HepG2 (cell line): ENCODE results near the gene AKAP9. TPM values are rescaled to one million over a fixed set of nuclear protein-coding genes. Genes with fewer than 3 reads are reported as not detected.

ENCODE experiments used
- GABPA ChIP-seq, 2 experiments: IDR thresholded peaks; 2 replicates each; pipeline ENCODE4 v1.6.1; 2011 to 2016; ENCODE audit warnings: low read depth in 2 of 2, low read length in 1 of 2, missing biosample characterization in 1 of 2, missing genetic modification characterization in 1 of 2
- HIVEP1 ChIP-seq: sonication (generic); formaldehyde crosslinking; IDR thresholded peaks from 2 replicates; pipeline ENCODE4 v1.4.0; 2020; ENCODE audit warnings: mild to moderate bottlenecking, missing genetic modification reagents
- HNRNPLL ChIP-seq: fragments of 200-400 bp; formaldehyde crosslinking; IDR thresholded peaks from 2 replicates; pipeline ENCODE4 v1.6.1; 2017; ENCODE audit warnings: mild to moderate bottlenecking, low read depth, low read length; ENCODE audit not compliant: poor library complexity, severe bottlenecking
- KMT2B ChIP-seq: IDR thresholded peaks from 2 replicates; pipeline ENCODE4 v1.6.1; 2016; ENCODE audit warnings: missing genetic modification reagents, missing compliant biosample characterization
- NFE2 ChIP-seq: sonication (generic); formaldehyde crosslinking; IDR thresholded peaks from 2 replicates; pipeline ENCODE4 v1.4.0; 2020; ENCODE audit warnings: missing genetic modification reagents
- NFIC ChIP-seq: IDR thresholded peaks from 2 replicates; pipeline ENCODE4 v1.6.1; 2012; ENCODE audit warnings: mild to moderate bottlenecking, low read length, inconsistent platforms
- PAX8 ChIP-seq: sonication (generic); formaldehyde crosslinking; IDR thresholded peaks from 2 replicates; pipeline ENCODE4 v1.8.0; 2022; ENCODE audit warnings: mild to moderate bottlenecking, missing genetic modification reagents, borderline replicate concordance
- PRMT3 ChIP-seq: sonication (generic); formaldehyde crosslinking; IDR thresholded peaks from 2 replicates; pipeline ENCODE4 v1.8.1; 2022; ENCODE audit warnings: low read depth, mild to moderate bottlenecking, moderate library complexity, missing genetic modification reagents, borderline replicate concordance
- TCF7L2 ChIP-seq: IDR thresholded peaks from 2 replicates; pipeline ENCODE4 v1.6.1; 2011; ENCODE audit warnings: mild to moderate bottlenecking, low read depth, low read length, moderate library complexity
- TEAD3 ChIP-seq: optimal IDR thresholded peaks from 2 replicates; pipeline ENCODE3; 2016; ENCODE audit warnings: borderline replicate concordance
- TFE3 ChIP-seq: IDR thresholded peaks from 2 replicates; pipeline ENCODE4 v1.6.1; 2016
- TP53 ChIP-seq: sonication (generic); formaldehyde crosslinking; conservative IDR thresholded peaks from 2 replicates; pipeline ENCODE4 v1.4.0; 2020; ENCODE audit warnings: missing genetic modification reagents
- ZNF138 ChIP-seq: sonication (generic); formaldehyde crosslinking; IDR thresholded peaks from 2 replicates; pipeline ENCODE4 v1.5.0; 2020; ENCODE audit warnings: mild to moderate bottlenecking, low read depth, missing genetic modification reagents
- ZNF292 ChIP-seq: sonication (generic); formaldehyde crosslinking; IDR thresholded peaks from 2 replicates; pipeline ENCODE4 v1.8.1; 2022; ENCODE audit warnings: mild to moderate bottlenecking, low read depth, missing genetic modification reagents, borderline replicate concordance
- ZNF451 ChIP-seq: sonication (generic); formaldehyde crosslinking; IDR thresholded peaks from 2 replicates; pipeline ENCODE4 v1.5.0; 2020; ENCODE audit warnings: mild to moderate bottlenecking, missing genetic modification reagents
- ZNF564 ChIP-seq: sonication (generic); formaldehyde crosslinking; IDR thresholded peaks from 2 replicates; pipeline ENCODE4 v1.8.1; 2023; ENCODE audit warnings: mild to moderate bottlenecking, missing genetic modification reagents
- polyA plus RNA-seq, 8 experiments: library from polyadenylated mRNA; depleted of rRNA in 3 of 8; stranded (reverse) in 7 of 8; unstranded in 1 of 8; fragments of >200 nt; fragmentation: Illumina TruSeq in 4 of 8; extraction: Trizol in 4 of 8; gene quantifications; 2 replicates each; pipeline versions ENCODE4 v1.2.1 to v1.2.3, GENCODE V29; 2011 to 2016; ENCODE audit warnings: low read depth in 4 of 8, missing spikeins in 1 of 8, mixed read lengths in 1 of 8; ENCODE audit not compliant: insufficient read depth in 1 of 8
- total RNA-seq, 5 experiments: library from RNA; depleted of rRNA; stranded (reverse); fragments of >200 nt; fragmentation: Illumina TruSeq; extraction: Trizol; gene quantifications; 2 replicates each; pipeline ENCODE4 v1.2.3, GENCODE V29; 2016; ENCODE audit warnings: low read depth in 1 of 5
- TF ChIP-seq, protein P1 (sequence below): IDR thresholded peaks from 2 replicates; pipeline ENCODE4 v1.6.1; 2016; ENCODE audit warnings: missing compliant biosample characterization, missing genetic modification reagents, borderline replicate concordance
- TF ChIP-seq, protein P2 (sequence below): IDR thresholded peaks from 2 replicates; pipeline ENCODE4 v1.4.0; 2020; ENCODE audit warnings: mild to moderate bottlenecking, missing genetic modification reagents
- TF ChIP-seq, protein P3 (sequence below): sonication (generic); formaldehyde crosslinking; IDR thresholded peaks from 2 replicates; pipeline ENCODE4 v1.8.0; 2022; ENCODE audit warnings: mild to moderate bottlenecking, missing genetic modification reagents, moderate library complexity

The AKAP9 gene
- total and polyA plus RNA-seq, 2 of the 13 experiments (the other 11 are each of a cell fraction or from before 2014, with no cell fraction given), result 27.6 to 33.1 TPM

GRCh38 chr7:91940572-91941341, at the start of gene AKAP9 (continued):
- TF ChIP-seq HNRNPLL (peak; percentile 89), ZNF451 (peak; percentile 93), PAX8 (CRISPR knock-in tag) (peak; percentile 60; the same call in 1 of the 2 replicates), NFIC (no peak), ZNF138 (CRISPR knock-in tag) (0 out of 2 replicates have a peak, but pooled peaks have one; percentile 69), TP53 (no peak; the same call in 1 of the 2 replicates), KMT2B (CRISPR knock-in tag) (peak; percentile 92), ZNF292 (CRISPR knock-in tag) (peak; percentile 85), GABPA (IDR thresholded peaks at IDR 0.05; ENCODE audit: low read depth, low read length) (no peak), GABPA (CRISPR knock-in tag; IDR thresholded peaks at IDR 0.05; ENCODE audit: low read depth) (peak; percentile 23; the same call in 1 of the 2 replicates), PRMT3 (CRISPR knock-in tag) (no peak), ZNF564 (CRISPR knock-in tag) (peak; percentile 84; the same call in 1 of the 2 replicates), TFE3 (CRISPR knock-in tag) (no peak), HIVEP1 (CRISPR knock-in tag) (peak; percentile 88), TCF7L2 (no peak), TEAD3 (peak; percentile 71), NFE2 (CRISPR knock-in tag) (no peak)
- TF ChIP-seq, protein P1, sequence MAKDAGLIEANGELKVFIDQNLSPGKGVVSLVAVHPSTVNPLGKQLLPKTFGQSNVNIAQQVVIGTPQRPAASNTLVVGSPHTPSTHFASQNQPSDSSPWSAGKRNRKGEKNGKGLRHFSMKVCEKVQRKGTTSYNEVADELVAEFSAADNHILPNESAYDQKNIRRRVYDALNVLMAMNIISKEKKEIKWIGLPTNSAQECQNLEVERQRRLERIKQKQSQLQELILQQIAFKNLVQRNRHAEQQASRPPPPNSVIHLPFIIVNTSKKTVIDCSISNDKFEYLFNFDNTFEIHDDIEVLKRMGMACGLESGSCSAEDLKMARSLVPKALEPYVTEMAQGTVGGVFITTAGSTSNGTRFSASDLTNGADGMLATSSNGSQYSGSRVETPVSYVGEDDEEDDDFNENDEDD (CRISPR knock-in tag), result peak; percentile 85
- TF ChIP-seq, protein P2, sequence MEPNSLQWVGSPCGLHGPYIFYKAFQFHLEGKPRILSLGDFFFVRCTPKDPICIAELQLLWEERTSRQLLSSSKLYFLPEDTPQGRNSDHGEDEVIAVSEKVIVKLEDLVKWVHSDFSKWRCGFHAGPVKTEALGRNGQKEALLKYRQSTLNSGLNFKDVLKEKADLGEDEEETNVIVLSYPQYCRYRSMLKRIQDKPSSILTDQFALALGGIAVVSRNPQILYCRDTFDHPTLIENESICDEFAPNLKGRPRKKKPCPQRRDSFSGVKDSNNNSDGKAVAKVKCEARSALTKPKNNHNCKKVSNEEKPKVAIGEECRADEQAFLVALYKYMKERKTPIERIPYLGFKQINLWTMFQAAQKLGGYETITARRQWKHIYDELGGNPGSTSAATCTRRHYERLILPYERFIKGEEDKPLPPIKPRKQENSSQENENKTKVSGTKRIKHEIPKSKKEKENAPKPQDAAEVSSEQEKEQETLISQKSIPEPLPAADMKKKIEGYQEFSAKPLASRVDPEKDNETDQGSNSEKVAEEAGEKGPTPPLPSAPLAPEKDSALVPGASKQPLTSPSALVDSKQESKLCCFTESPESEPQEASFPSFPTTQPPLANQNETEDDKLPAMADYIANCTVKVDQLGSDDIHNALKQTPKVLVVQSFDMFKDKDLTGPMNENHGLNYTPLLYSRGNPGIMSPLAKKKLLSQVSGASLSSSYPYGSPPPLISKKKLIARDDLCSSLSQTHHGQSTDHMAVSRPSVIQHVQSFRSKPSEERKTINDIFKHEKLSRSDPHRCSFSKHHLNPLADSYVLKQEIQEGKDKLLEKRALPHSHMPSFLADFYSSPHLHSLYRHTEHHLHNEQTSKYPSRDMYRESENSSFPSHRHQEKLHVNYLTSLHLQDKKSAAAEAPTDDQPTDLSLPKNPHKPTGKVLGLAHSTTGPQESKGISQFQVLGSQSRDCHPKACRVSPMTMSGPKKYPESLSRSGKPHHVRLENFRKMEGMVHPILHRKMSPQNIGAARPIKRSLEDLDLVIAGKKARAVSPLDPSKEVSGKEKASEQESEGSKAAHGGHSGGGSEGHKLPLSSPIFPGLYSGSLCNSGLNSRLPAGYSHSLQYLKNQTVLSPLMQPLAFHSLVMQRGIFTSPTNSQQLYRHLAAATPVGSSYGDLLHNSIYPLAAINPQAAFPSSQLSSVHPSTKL (CRISPR knock-in tag), result peak; percentile 75
- TF ChIP-seq, protein P3, sequence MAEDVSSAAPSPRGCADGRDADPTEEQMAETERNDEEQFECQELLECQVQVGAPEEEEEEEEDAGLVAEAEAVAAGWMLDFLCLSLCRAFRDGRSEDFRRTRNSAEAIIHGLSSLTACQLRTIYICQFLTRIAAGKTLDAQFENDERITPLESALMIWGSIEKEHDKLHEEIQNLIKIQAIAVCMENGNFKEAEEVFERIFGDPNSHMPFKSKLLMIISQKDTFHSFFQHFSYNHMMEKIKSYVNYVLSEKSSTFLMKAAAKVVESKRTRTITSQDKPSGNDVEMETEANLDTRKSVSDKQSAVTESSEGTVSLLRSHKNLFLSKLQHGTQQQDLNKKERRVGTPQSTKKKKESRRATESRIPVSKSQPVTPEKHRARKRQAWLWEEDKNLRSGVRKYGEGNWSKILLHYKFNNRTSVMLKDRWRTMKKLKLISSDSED (CRISPR knock-in tag), result no peak
